Brain microvascular endothelial cell (primary cell): ENCODE data around the gene DPF3.

Experiments used
- DNase-seq: peaks from one replicate; pipeline ENCODE4 v3.0.0-alpha.2; 2020
- H3K27ac ChIP-seq: fragments of 250-450 bp; sonication (Bioruptor Pico); 2 replicates; pipeline ENCODE4 v1.5.1; 2020; ENCODE audit warnings: mild to moderate bottlenecking, moderate library complexity
- H3K27me3 ChIP-seq: fragments of 250-450 bp; sonication (Bioruptor Pico); replicated peaks from 2 replicates; pipeline ENCODE4 v1.5.1; 2020; ENCODE audit warnings: mild to moderate bottlenecking
- H3K36me3 ChIP-seq: fragments of 250-450 bp; sonication (Bioruptor Pico); replicated peaks from 2 replicates; pipeline ENCODE4 v1.5.1; 2020; ENCODE audit warnings: mild to moderate bottlenecking
- H3K4me3 ChIP-seq: 2 replicates; pipeline ENCODE4 v1.5.1; 2011; ENCODE audit warnings: low read depth, mild to moderate bottlenecking, control low read depth, low read length, moderate library complexity
- CTCF ChIP-seq: IDR thresholded peaks from 2 replicates; pipeline ENCODE4 v1.5.1; 2011; ENCODE audit warnings: low read depth, mild to moderate bottlenecking, moderate library complexity, low read length, control low read depth, inconsistent platforms; ENCODE audit errors: missing control alignments
- in situ Hi-C: cut with HindIII; loops from 2 replicates; pipeline ENCODE4 v1.10.0; 2017; ENCODE audit warnings: low sequenced_read_pairs, low pct_ligation_motif_present

DPF3 gene

GRCh38 chr14:72614365-72614764 is 279.5 kb downstream of the DPF3 start:
- TF ChIP-seq CTCF: no peak
- no peak for DNase-seq
- no peak overlapping the region for H3K4me3 ChIP-seq
- H3K27ac ChIP-seq: no peak overlapping the region
- in situ Hi-C loops: no loop called here
- no peaks in the 10 kb centered on the region for H3K36me3 ChIP-seq
- no peaks in the 10 kb centered on the region for H3K27me3 ChIP-seq

GRCh38 chr14:72613975-72614319 is 280.0 kb downstream of the DPF3 start:
- no peaks in the 10 kb centered on the region for H3K36me3 ChIP-seq
- TF ChIP-seq CTCF: no peak
- DNase-seq: no peak
- no peak overlapping the region for H3K4me3 ChIP-seq
- in situ Hi-C loops: no loop called here
- H3K27me3 ChIP-seq: no peaks in the 10 kb centered on the region
- no peak overlapping the region for H3K27ac ChIP-seq

GRCh38 chr14:72613231-72613974 is 280.5 kb downstream of the DPF3 start:
- DNase-seq: no peak
- TF ChIP-seq CTCF: no peak
- H3K27ac ChIP-seq: no peak overlapping the region
- H3K36me3 ChIP-seq: no peaks in the 10 kb centered on the region
- no peaks in the 10 kb centered on the region for H3K27me3 ChIP-seq
- in situ Hi-C loops: no loop called here
- H3K4me3 ChIP-seq: no peak overlapping the region

- TF ChIP-seq CTCF: no peak
- H3K4me3 ChIP-seq: no peak overlapping the region
- no peaks in the 10 kb centered on the region for H3K27me3 ChIP-seq
- no peaks in the 10 kb centered on the region for H3K36me3 ChIP-seq
- no peak for DNase-seq
- no peak overlapping the region for H3K27ac ChIP-seq
- in situ Hi-C loops: no loop called here
These were observed 281.9 kb downstream of the DPF3 start for GRCh38 chr14:72612041-72612440.

GRCh38 chr14:72611506-72611905 is 282.4 kb downstream of the DPF3 start:
- no peak for TF ChIP-seq CTCF
- DNase-seq: no peak
- in situ Hi-C loops: no loop called here
- H3K27me3 ChIP-seq: no peaks in the 10 kb centered on the region
- H3K36me3 ChIP-seq: no peaks in the 10 kb centered on the region
- no peak overlapping the region for H3K27ac ChIP-seq
- H3K4me3 ChIP-seq: no peak overlapping the region

GRCh38 chr14:72610831-72611200 is 283.1 kb downstream of the DPF3 start:
- Histone ChIP-seq H3K27me3 (no peaks in the 10 kb centered on the region), H3K27ac (no peak overlapping the region), H3K36me3 (no peaks in the 10 kb centered on the region), H3K4me3 (no peak overlapping the region)
- DNase-seq: no peak
- in situ Hi-C loops: no loop called here
- no peak for TF ChIP-seq CTCF
